Stimulated activated CD4-positive, alpha-beta T cell treated with anti-CD3 and anti-CD28 coated beads, Interleukin-1b, Interleukin-23, amount 100 ng/mL, for 48 hours (primary cell): Measurements from ENCODE around the gene CYTH1.

Source experiments
- DNase-seq: peaks from one replicate; pipeline ENCODE4 v3.0.0-alpha.2; 2020

The CYTH1 gene

DNA sequence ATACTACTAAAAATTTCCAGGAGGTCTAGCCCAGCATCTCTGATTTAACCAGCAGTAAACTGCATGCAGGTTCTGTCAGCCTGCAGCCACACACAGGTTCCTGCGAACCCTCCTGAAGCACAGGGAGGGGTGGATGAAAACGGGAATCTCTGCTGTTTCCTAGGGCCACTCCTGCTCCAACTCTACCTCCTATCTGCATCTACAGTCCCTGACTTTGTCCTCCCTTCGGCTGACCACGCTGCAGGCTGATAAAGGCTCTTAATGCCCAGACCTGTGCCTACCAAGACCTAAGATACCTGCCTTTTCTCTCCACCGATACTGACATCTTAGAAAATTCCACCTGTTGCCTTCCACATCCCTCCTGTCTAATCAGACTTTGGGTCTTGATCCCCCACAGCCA lies 50.2 kb downstream of the CYTH1 start:
- no peak for DNase-seq

DNA sequence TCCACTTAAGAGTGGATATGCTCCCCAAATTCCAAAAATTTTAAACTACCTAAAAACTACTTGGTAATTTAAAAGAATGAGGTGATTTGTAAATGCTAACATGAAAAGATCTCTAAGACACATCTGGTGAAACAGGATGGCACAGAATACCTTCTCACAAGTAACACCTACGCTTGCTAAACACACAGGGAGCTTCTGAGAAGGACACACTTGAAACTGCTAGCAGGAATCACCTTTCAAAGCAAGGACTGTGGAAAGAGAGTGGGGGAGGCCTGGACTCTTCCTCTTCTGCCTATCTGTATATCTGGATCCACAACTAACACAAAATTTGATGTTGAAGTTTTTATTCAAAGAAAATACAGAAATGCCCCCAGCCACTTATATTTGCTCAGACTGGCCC lies 52.4 kb downstream of the CYTH1 start:
- DNase-seq: no peak

DNA sequence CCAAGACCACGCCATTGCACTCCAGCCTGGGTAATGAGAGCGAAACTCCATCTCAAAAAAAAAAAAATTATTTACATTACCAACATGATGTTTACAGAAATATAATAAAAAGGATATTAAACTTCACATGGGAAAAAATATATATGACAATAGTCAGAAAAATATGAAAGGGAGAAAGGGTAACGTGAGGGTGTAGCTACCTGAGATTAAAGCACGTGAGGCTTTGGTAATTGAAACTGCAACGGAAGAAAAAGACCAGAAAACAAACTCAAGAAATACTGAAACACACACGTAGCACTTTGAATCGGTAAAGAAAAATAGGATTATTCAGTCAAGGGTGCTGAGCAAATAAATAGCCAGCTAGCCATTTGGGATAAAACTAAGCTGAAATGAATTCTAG lies 53.6 kb downstream of the CYTH1 start:
- DNase-seq: no peak

DNA sequence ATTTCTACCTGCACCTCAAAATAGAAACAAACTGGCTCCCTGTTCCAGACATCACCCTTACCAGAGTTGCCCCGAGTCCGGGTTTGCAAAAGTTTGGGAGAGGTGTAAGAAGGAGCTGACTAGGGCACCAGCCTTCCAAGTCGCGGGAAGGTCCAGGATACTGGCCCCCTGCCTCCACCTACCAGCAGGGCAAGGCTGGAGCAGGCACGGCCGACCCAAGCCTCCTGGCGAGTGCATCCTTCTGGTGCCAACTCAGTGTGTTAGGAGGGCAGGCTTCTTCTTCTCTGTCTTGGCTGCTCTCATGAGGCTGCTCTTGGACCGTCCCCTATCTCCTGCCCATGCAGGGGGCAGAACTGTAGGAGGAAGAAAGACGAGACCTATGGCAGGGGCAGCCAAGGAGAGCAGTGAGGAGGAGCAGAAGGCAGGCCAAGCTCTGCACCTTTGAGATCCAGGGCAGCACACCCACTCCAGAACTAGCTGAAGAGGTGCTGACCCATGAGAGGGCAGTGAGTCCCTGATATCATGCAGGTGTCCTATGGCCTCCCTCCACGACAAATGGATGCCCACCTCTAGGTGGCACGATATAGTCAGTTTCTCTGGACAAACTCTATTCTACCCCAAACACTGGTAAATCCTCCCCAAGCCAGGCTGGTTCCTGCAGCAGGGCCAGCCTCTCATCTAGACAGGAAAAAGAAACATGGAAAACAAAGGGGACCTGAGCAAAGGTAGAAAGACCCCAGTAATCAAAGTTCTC lies 54.4 kb downstream of the CYTH1 start:
- no peak for DNase-seq

DNA sequence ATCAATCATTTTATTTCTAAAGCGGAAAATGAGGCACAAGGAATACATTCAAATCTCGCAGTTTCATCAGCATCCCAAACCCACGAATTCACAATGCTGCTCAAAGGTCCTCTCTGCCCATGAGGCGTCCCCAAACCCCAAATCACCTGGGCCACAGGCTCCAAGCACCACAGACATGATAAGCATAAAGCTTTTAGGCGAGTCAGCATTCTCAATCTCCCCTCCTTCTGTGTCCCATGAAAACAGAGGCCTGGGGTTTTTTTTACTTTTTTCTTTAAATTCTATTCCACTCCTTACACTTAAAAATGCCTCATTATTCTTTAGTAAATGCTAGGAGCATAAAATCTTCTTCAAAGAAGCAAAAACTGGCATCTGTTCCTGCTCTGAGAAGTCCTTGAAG lies 55.0 kb downstream of the CYTH1 start:
- DNase-seq: no peak

DNA sequence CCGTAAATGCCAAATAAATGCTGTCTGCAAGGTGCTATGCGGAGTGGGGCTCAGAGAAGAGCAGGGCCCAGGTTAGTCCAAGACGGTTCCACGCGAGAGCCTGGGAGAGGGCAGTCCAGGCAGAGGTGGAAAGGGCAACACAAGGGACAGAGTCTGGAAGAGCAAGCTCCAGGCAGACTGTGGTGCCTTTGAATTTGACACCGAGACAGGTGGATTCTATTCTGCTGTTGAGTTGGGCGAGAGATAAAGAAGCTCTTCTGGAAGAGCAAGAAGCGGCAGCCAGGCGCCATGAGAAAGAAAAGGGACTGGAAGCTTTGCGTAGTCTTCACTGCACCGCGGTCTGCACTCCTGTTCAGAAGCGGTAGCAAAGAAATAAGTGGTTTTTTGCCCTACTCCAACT lies 55.6 kb downstream of the CYTH1 start:
- no peak for DNase-seq

DNA sequence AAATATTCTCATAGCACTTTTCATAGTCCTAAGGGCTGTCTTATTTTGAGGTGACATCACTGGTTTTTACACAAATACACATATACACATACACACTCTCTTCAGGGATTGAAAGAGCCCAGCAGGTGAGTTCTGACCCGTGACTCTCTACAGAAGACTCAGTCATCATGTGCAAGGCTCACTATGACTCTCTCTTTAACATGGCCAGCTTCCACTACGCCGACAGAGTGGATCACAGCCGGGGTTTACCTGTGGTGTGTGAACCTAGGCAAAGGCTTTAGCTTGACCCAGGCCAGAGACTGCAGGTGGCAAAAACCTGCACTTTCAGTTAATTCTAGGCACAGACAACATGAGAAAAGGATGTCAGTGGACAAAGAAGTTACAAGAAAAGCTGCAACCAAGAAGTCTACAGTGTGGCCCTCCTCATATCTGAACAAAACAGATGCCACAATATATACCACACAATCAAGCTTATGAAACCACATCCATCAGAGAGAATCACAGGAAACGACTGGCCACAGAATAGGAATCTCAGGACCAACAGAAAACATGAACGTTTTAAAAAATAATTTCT lies 56.5 kb downstream of the CYTH1 start:
- DNase-seq: peak; percentile 52

DNA sequence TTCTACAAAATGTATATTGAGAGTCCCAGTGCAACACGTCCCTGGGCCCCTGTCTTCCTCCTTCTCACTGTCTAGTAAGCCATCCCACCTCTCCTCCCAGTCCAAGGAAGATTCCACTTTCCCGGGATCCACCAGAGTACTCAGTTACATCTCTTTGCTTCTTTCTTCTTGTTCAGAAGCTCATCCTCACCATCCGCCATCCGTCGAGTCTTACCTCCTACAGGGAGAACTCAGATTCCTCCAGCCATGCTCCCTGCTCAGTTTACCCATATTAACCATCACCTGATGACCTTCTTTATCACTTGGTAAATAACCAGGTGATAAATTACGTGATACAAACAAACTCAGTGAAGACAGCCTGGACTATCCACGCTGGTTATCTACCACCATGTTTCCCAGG lies 57.1 kb downstream of the CYTH1 start:
- DNase-seq: no peak

DNA sequence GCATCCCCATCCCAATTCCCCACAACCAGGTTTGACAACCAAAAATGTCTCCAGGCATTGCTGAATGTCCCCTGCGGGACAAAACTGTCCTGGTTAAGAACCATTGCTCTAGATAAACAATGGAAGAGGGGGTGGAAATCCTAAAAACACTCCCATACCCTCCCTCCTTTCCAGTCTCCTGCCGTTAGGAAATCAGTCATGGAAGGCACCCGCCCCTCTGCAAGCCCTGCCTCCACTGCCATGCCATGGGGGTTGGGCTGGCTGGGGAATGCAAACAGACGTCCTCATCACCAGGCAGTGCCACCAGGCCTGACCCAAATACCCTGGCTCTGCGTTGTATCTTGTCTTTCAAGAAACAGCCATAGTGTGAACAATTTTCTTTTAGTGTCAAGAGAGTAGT lies 57.5 kb downstream of the CYTH1 start:
- no peak for DNase-seq

DNA sequence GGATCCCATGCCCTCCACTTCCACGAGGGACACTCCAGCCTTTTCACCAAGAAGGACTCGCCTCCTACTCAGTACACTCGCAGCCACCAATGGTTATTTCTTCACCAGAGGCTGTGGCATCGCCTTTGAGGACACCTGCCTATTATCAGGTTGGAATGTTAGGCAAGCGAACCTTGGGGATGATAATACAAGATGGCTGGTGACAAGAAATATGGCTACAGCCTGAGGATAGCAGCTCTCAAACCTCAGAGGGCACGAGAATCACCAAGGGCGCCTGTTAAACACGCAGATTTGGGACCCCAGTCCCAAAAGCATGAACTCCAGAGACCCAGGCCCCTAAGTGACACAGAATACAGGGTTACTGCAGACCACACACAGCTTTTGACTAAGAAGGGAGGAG lies 58.1 kb downstream of the CYTH1 start:
- DNase-seq: no peak

DNA sequence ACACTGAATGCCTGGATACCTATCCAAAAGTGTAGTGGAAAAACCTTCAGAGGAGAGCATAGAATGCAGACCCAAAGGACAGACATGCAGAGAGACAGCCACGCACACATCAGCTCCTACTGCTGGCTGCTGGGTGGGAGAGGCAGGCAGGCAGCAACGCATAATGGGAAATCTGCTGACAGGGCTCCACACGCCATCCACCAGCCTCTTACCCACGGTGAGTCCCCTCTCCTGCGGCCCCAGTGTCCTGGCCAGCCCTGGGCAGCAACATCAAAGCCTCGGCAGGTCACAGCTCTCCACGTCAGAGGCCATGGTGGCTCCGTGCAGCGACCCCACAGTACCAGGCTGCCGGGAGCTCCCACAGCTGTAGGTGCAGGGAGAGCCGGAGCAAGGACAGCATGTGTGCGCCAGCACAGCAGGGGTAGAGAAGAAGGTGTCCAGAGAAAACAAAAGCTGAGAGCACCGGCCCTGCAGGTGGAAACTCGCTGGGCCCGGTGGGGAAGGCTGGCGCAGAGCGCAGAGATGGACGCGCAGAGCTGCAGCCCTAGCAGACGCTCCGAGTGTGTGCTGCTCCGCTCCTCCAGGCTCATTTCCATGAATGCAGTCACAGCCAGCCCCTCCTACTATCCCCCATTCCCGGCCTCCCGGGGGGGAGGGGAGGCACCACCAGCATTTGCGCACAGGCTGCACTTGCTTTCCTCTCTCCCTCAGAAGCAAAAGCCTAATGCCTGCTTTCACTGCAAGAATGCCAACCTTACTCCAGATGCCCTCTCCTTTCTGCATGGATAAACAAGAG lies 58.9 kb downstream of the CYTH1 start:
- DNase-seq: no peak

DNA sequence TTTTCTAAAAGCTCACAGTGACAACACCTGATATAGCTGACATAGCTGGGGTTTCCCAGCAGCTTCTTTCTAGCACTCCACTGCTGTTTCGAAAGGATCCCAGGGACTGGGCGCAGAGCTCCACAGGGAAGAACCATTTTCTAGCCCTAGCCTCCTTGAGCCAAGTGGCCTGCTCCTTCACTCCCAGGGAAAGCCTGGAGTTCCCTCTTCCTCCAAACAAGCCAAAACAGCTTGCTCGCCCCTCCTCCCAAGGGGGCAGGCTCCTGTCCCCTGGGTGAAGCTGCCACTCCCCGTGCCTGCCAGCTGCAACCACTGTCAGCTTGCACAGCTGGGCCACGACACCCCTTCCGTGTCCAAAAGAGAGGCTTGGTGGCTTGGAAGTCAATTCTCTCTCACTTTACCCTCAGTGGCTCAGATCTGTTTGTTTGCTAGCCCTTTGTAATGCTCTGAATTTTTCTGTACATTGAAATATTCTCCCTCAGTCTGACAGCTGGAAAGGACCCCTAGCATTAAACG lies 59.8 kb downstream of the CYTH1 start:
- no peak for DNase-seq

DNA sequence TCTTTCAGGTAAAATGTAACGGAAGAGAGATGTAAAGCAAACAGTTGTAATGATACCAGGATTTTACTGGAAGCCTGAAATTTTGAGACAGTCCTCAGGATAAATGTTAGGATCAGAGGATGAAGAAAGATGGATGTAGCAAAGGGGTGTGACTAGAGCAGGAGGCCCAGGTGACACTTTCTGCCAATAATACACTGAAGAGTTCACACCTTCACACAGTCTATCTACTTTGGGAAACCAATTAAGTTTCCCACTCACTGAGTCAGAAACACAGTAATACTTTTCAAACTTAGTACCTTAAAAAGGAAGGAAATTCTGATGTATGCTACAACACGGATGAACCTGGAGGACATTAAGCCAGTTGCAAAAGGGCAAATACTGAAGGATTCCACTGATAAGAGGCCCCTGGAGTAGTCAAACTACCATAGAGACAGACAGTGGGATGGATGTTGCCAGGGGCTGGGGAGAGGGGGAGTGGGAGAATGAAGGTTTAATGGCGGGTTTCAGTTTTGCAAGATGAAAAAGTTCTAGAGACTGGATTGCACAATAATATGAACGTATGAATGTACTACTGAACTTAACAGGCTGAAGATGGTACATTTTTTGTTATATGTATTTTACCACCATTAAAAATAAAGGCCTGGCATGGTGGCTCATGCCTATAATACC lies 62.3 kb downstream of the CYTH1 start:
- DNase-seq: peak; percentile 39

DNA sequence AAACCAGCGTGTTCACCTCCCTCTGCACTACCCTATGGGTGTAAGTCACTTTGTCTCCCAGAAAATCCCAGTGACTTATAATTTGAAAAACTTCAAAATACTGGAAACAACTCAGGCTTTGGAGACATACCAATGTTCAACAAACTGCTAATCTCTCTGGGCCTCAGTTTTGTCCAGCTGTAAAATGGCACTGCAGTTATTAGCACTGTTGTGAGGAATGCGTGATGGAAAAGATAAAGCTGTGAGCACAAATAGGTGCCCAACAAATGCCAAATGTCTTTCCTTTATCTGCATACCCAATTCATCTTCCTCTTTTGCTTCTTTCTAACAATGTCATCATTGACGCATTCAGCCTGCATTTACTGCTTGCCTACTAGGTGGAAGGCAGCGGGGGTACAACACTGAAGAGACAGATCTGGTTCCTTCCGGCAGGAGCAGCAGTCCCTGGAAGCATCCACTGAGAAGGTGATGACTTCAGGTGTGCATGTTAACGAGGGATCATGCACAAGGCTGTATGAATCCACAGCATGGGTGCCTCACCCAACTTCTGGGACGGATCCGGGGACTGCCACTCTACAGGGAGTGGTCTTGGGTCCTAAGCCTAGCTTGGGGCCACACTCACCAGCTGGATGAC lies 63.4 kb downstream of the CYTH1 start:
- no peak for DNase-seq

DNA sequence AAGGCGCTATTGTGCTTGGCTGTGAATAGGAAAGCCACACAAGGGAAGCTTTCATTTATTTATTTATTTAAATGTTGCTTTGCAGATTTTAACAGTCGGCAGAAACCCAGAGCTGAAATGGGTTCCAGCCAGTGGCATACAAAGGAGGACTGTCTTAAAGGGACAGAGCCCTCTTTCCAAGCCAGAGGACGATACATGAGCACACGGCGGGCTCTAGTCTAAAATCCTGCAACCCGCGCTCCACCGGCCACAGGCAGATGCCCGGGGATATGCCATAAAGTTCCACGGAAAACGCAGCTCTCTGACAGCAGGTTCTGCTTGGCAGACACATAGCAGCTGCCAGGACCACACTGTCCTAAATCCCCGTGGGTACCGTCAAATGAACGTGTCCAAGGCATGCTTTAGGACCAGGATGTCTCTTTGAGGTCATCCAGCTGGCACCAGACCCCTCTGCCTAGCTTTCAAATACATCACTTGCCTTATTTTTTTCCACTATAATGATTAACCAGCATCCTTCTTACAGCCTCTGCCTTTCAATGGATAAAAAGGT lies 64.6 kb downstream of the CYTH1 start:
- DNase-seq: no peak

DNA sequence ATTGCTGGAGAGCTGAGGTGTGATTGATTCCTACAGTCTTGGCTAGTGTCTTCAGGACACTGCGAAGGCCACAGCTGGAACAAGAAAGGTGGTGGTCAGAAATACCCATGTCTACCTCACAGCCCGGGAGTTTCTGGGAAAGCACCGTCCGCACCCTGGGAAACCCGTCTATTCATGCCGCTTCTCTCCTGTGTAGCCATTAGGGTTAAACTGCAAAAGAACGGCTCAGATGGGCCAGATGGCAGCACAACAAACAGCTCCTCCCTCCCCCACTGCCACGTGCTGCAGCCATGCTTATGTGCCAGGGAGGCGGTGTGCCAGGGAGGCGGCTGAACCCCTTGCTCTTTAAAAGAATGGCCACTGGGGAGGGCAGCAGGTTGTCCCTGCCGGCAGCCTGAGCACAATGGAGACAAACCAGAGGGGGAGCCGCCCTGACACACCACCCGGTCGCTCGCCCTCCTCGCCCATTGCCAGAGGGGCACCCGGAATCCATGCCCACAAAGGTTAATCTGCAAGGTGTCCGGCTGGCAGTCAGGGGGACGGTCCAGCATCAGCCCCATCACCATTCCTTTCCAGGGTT lies 65.2 kb downstream of the CYTH1 start:
- DNase-seq: peak; percentile 34

DNA sequence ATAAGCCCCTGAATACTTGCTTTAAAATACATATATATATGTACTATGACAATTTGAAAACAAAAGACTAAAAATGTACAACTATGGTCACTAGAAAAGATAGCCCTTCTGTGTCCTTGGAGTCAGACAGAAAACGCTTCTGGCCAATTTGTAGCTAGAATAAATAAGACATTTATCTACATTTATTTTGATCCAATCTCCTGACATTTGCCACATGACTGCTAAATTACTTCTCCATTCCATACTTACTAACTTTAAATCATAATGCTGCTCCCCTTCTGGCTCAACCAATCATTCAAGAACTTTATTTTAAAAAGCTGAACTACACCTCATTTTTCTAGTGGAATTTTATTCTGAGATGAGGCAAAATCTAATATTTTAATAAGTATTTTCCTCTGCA lies 65.8 kb downstream of the CYTH1 start:
- no peak for DNase-seq

DNA sequence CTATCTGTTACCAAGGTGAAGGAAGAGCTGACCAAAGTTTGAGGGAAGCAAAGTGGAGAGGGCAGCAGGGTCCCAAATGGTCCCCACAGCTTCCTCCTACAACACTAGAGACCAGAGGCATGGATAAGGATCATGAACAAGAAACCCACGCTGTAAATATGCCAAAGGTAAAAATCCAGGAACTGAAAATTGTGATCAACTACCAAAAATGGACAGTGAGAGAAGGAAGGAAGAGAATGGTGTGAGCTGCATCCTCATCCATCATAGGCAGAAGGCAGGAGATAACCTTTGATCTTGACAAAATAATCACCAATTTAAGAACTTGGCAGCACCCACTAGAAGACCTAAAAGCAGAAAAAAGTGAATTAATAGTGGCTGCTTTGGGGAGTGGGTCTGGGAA lies 66.2 kb downstream of the CYTH1 start:
- no peak for DNase-seq

DNA sequence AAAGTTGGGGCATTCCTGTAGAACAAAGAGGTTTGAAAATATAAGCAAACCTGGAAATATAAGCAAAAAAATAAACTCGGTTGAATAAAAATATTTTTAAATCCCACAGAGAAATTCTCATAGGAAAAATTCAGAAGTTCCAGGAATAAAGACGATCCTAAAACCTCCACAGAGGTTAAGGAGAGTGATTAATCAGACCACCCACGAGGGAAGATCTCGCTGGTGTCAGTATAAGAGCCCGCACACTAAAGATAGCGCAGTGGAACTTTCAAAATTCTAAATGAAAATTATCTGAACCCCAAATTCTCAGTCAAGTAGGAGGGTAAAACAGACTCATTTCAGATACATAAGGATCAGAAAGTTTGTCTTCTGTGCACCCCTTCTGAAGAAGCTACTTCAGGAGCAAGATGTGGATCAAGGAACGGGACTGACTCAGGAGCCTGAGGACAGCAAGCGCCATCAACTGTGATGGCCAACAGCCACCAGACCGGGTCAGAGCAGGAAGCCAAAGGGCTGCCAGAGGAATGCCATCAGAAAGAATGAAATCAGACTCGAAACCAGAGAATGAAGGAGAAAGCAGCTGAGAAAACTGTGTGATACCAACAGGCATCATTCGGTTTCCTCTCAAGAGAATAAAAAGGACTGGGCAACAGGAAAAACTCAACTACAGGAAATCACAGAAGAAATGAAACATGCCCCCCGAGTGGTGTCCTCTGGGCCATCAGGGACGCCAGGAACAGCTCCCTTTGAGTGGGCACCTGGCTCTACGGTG lies 66.9 kb downstream of the CYTH1 start:
- DNase-seq: no peak

DNA sequence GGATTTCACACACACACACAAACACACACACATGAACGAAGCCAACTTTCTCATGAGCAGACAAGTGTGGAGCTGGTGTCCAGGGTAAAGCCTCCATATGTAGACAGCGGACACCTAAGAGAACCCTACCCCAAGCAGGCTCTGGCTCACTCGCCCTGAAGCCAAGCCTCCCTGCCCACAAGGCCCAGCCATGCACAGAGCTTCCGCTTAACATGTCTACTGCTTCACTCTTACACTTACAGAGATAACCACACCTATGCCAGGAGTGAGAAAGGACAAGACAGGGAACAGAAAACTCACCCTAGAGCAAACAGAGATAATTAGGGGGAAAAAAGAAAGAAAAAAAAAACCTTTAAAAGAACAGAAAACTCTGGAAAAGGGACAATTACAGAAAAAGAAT lies 67.5 kb downstream of the CYTH1 start:
- no peak for DNase-seq

DNA sequence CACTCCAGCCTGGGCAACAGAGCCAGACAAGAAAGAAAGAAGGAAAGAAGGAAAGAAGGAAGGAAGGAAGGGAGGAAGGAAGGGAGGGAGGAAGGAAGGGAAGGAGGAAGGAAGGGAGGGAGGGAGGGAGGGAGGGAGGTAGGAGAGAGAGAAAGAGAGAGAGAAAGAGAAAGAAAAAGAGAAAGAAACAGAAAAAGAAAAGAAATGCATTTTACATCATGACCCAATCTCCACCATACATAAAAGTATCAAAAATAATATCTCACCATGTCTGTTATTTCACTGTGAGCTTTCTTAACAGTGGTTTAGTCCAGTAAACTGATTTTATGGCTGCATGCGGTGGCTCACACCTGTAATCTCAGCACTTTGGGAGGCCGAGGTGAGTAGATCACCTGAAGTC lies 70.0 kb downstream of the CYTH1 start:
- DNase-seq: no peak
